Activated CD8-positive, alpha-beta T cell treated with anti-CD3 and anti-CD28 coated beads for 36 hours (primary cell): ENCODE results near the gene CYP1A1. TPM values are rescaled to one million over a fixed set of nuclear protein-coding genes. Genes with fewer than 3 reads are reported as not detected.

ENCODE experiments used
- ATAC-seq: fragments of 200-7000 bp; cut with Tn5 transposase; one replicate; pipeline ENCODE4 v1.10.0; 2021; ENCODE audit warnings: mild to moderate bottlenecking, moderate library complexity
- CTCF ChIA-PET: fragments of 350-600 bp; sonication (Branson Sonifier 250); formaldehyde crosslinking; loops from one replicate; lab custom pipeline; 2021; ENCODE audit warnings: antibody characterized with exemption; lab: Charles Lee
- POLR2A ChIA-PET: fragments of 350-600 bp; sonication (Branson Sonifier 250); formaldehyde crosslinking; loops from one replicate; lab custom pipeline; 2021; ENCODE audit warnings: antibody characterized with exemption; lab: Charles Lee
- DNase-seq: peaks from one replicate; pipeline ENCODE4 v3.0.0-alpha.2; 2020
- H3K27ac Mint-ChIP-seq: one replicate; pipeline ENCODE4 v1.8.0; 2021; ENCODE audit warnings: mild to moderate bottlenecking, mixed read lengths
- H3K27me3 Mint-ChIP-seq: one replicate; pipeline ENCODE4 v1.8.0; 2021; ENCODE audit warnings: mixed read lengths
- H3K36me3 Mint-ChIP-seq: one replicate; pipeline ENCODE4 v1.8.0; 2021; ENCODE audit warnings: low read depth, mixed read lengths
- H3K4me1 Mint-ChIP-seq: one replicate; pipeline ENCODE4 v1.8.0; 2021; ENCODE audit warnings: low read depth, mixed read lengths
- H3K4me3 Mint-ChIP-seq: one replicate; pipeline ENCODE4 v1.8.0; 2021; ENCODE audit warnings: mild to moderate bottlenecking, moderate library complexity, mixed read lengths
- H3K9me3 Mint-ChIP-seq: one replicate; pipeline ENCODE4 v1.8.0; 2021; ENCODE audit warnings: mixed read lengths
- CTCF ChIP-seq: fragments of 200-600 bp; IDR thresholded peaks from one replicate; pipeline ENCODE4 v1.8.0; 2022; ENCODE audit warnings: antibody characterized with exemption, mild to moderate bottlenecking
- intact Hi-C: fragments of 100-400 bp; cut with micrococcal nuclease; formaldehyde crosslinking; loops from one replicate; pipeline ENCODE4 v1.10.0; 2022
- total RNA-seq, 2 experiments: library from RNA; stranded (reverse); gene quantifications; one replicate each; pipeline ENCODE4 v1.2.3, GENCODE V29; 2021

CYP1A1 gene
- total RNA-seq, 2 experiments from 2014 or later, result 4.3 to 4.9 TPM

GRCh38 chr15:74752011-74752410 lies 26.7 kb upstream of the CYP1A1 start:
- H3K27ac Mint-ChIP-seq, result no peak overlapping the region
- intact Hi-C loops, result no loop called here
- H3K4me3 Mint-ChIP-seq, result no peak overlapping the region
- TF ChIP-seq CTCF, result no peak
- no peaks in the 10 kb centered on the region for H3K4me1 Mint-ChIP-seq
- ATAC-seq (no peak), DNase-seq (no peak)
- CTCF ChIA-PET, result interaction anchor here (1.0 to 1.6 kb wide), 2 partner anchors 17 to 120 kb away, joined by 3 to 7 read pairs; no protein-coding TSS in a partner anchor
- POLR2A ChIA-PET, result interaction anchor here (0.6 kb wide), 1 partner anchor 237 kb away, joined by 3 read pairs; no protein-coding TSS in a partner anchor
- H3K27me3 Mint-ChIP-seq, result no peaks in the 10 kb centered on the region
- no peaks in the 10 kb centered on the region for H3K9me3 Mint-ChIP-seq
- no peaks in the 10 kb centered on the region for H3K36me3 Mint-ChIP-seq

- no peak overlapping the region for H3K4me3 Mint-ChIP-seq
- no peak overlapping the region for H3K27ac Mint-ChIP-seq
- no peak for DNase-seq
- TF ChIP-seq CTCF, result no peak
- ChIA-PET CTCF (interaction anchor here (1.2 to 1.6 kb wide), 2 partner anchors 18 to 116 kb away, joined by 3 to 7 read pairs; no protein-coding TSS in a partner anchor), POLR2A (interaction anchor here (0.7 kb wide), 1 partner anchor 13 kb away, joined by 3 read pairs; no protein-coding TSS in a partner anchor)
- no peaks in the 10 kb centered on the region for H3K27me3 Mint-ChIP-seq
- ATAC-seq, result no peak
- H3K9me3 Mint-ChIP-seq, result no peaks in the 10 kb centered on the region
- no peaks in the 10 kb centered on the region for H3K4me1 Mint-ChIP-seq
- intact Hi-C loops, result no loop called here
- H3K36me3 Mint-ChIP-seq, result no peaks in the 10 kb centered on the region
Observed at GRCh38 chr15:74750751-74751150, 25.4 kb upstream of the CYP1A1 start.

DNA sequence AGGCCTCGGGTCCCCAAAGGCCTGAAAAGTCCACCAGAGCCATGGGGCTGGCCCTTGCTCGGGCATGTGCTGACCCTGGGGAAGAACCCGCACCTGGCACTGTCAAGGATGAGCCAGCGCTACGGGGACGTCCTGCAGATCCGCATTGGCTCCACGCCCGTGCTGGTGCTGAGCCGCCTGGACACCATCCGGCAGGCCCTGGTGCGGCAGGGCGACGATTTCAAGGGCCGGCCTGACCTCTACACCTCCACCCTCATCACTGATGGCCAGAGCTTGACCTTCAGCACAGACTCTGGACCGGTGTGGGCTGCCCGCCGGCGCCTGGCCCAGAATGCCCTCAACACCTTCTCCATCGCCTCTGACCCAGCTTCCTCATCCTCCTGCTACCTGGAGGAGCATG lies 24.5 kb upstream of the CYP1A1 start:
- H3K9me3 Mint-ChIP-seq, result no peaks in the 10 kb centered on the region
- H3K4me1 Mint-ChIP-seq, result no peaks in the 10 kb centered on the region
- ChIA-PET CTCF (interaction anchor here (0.6 to 2.1 kb wide), 3 partner anchors 19 to 114 kb away, joined by 3 to 9 read pairs (median 4); no protein-coding TSS in a partner anchor), POLR2A (no interaction called here)
- H3K4me3 Mint-ChIP-seq, result no peak overlapping the region
- intact Hi-C loops, result no loop called here
- TF ChIP-seq CTCF, result no peak
- H3K27me3 Mint-ChIP-seq, result peaks cover 1% of the 10 kb centered on the region
- no peaks in the 10 kb centered on the region for H3K36me3 Mint-ChIP-seq
- no peak for ATAC-seq
- DNase-seq, result no peak
- H3K27ac Mint-ChIP-seq, result no peak overlapping the region

GRCh38 chr15:74748322-74748946 lies 23.1 kb upstream of the CYP1A1 start, which contains the start of gene CYP1A2:
Gene CYP1A2, plus strand, starts transcription at chr15:74748845. Its CDS starts 894 bp downstream, at chr15:74749739.
- ChIA-PET CTCF (interaction anchor here (1.4 to 2.1 kb wide), 3 partner anchors 20 to 113 kb away, joined by 3 to 9 read pairs (median 6); no protein-coding TSS in a partner anchor), POLR2A (interaction anchor here (0.5 to 0.6 kb wide), 2 partner anchors 23 to 327 kb away, joined by 3 read pairs; partner anchors contain the start of gene CYP1A1)
- intact Hi-C loops, result no loop called here
- Mint-ChIP-seq H3K9me3 (no peaks in the 10 kb centered on the region), H3K4me3 (no peak within 1 kb of the TSS), H3K4me1 (no peaks in the 10 kb centered on the region), H3K27ac (no peak within 1 kb of the TSS), H3K36me3 (no peaks in the 10 kb centered on the region), H3K27me3 (peaks cover 1% of the 10 kb centered on the region)
- no peak for TF ChIP-seq CTCF
- DNase-seq (no peak), ATAC-seq (no peak)

DNA sequence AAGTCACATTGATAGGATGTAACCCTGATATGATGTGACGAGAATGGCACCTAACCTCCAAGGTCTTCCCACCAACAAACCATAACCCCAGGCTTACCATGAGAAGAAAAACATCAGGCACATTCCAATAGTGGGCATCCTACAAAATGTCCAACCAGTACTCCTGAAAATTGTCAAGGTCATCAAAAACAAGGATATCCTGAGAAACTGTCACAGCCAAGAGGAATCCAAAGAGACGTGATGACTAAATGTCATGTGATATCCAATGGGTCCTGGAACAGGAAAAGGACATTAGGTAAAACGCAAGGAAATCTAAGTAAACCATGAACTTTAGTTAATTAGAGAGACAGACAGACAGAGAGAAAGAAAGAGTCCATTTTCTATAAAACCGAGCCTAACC lies 21.1 kb upstream of the CYP1A1 start:
- Mint-ChIP-seq H3K27ac (no peak overlapping the region), H3K27me3 (peaks cover 6% of the 10 kb centered on the region), H3K9me3 (peaks cover 5% of the 10 kb centered on the region), H3K4me1 (no peaks in the 10 kb centered on the region), H3K4me3 (no peak overlapping the region), H3K36me3 (no peaks in the 10 kb centered on the region)
- no peak for DNase-seq
- no peak for ATAC-seq
- ChIA-PET CTCF (interaction anchor here (1.9 kb wide), 1 partner anchor 112 kb away, joined by 9 read pairs; no protein-coding TSS in a partner anchor), POLR2A (no interaction called here)
- no peak for TF ChIP-seq CTCF
- intact Hi-C loops, result no loop called here
